Right kidney (tissue), 1 donor: ENCODE measurements around the gene TMEM8B.
A peak's percentile ranks its signal among the peaks of the same experiment; 100 is the strongest.

Experiments used
- DNase-seq: peaks from one replicate; pipeline ENCODE4 v3.0.0-alpha.2; 2016

TMEM8B gene

DNA sequence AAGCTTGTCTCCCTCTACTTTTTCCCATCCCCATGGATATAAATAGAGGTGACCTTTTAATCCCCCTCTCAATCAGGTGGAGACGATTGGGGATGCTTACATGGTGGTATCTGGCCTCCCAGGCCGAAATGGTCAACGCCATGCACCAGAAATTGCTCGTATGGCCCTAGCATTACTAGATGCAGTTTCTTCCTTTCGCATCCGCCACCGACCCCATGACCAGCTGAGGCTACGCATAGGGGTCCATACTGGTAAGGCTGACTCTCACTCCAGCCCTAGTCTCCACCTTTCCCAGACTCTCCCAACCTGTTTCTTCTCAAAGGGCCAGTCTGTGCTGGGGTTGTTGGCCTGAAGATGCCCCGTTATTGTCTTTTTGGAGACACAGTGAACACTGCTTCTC lies 20.6 kb upstream of the TMEM8B start:
- DNase-seq, result no peak

DNA sequence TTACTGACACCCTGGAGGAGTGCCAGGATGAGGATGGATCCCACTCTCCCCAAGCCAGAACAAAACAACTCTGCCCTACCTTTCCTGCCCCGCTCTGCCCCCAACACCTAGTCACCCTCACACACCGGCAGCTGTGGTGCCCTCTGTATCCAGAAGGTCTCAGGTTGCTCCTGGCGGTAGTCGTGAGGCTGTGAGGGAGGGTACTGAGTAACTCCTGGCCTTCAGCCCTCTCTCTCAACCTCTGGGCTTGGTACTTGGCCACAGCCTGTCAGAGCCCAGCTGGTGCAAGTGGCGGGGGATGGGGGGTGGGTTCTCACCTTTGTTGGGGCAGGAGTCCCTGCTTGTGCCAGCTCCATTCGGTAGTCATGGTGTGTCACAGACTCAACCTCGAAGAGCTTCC lies 18.9 kb upstream of the TMEM8B start:
- no peak for DNase-seq

DNA sequence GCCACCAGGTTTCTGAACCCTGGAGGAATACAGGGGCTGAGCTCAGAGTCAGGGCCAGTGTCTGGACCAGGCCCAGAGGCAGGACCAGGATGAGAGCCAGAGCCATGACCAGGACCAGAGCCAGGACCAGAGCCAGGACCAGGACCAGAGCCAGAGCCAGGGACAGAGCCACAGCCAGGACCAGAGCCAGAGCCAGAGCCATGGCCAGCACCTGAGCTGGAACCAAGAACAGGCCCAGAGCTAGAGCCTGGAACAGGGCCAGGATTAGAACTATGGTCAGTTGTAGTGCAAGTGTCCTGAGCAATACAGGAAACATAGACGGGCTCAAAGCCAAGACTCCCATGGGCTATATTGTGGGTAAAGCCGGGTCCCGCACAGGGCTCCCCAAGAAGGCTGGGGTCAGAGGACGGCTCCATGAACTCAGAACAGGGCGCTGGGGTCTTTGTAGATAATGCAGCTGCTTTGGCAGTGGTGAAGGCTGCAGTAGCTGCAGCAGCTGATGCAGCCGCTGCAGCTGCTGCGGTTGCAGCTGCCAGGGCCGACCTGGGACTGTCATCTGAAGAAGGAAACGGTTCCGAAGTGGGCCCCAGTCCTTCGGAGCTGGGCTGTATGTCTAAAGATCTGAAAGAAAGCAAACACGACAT lies 17.5 kb upstream of the TMEM8B start:
- DNase-seq, result no peak

DNA sequence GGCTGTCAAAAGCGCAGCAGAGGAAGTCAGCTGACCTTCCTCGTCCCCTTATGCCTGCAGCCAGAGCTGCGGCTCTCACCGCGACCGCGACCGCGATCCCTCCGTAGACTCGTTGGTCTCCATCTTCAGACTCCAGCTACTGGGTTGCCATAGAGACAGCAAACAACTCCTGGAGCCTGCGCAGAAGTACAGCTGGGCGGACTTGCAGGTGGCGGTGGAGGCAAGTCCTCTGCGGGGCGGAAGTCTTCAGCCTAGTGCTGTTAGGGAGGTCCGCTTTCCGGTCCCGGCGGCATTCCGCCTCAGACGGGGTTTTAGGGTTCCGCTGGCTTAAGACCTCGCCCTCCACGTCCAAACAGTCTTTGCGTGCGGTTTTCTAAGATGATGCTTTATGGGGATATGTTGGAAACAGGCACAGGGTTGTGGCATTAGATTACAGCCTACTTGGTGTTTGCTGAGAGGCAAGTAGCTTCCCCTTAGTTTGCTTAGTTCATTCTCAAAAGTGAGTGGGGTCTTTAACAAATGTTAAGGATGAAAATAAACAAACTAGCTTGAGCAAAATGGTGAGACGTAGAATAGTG lies 16.9 kb upstream of the TMEM8B start, which contains the start of gene SPAG8:
Gene SPAG8, minus strand, starts transcription at position 238 of the 578 bp plus-strand sequence. Its CDS starts 115 bp downstream, at position 123.
- DNase-seq, result peak; percentile 71

DNA sequence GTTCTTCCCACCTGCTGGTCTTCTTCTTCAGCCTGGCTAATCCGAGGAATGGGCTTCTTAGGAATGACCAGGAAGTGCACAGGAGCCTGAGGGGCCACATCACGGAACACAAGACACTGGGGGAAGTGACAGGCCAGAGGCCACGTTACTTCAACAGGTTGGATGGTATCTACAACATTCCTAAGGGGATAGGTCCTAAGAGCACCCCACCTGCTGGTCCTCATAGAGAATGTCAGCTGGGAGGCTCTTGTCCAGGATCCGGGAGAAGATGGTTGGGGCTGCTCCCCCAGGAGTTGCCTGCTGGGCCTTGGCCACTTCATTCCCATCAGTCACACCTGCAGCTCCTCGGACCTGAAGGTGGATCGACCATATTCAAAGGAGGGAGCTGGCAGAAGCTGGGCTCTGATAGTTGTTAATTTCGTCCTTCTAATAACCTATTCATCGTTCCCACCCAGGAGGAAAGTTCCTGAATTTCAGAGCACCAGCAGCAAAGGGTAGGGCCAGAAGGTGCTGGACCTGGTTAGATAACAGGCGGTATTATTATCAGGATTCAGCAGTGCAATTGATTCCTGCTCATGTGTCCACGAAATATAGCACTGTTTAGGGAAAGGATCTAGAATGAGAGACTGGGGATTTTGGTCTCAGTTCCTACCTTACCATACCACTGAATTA lies 15.5 kb upstream of the TMEM8B start:
- DNase-seq, result no peak

DNA sequence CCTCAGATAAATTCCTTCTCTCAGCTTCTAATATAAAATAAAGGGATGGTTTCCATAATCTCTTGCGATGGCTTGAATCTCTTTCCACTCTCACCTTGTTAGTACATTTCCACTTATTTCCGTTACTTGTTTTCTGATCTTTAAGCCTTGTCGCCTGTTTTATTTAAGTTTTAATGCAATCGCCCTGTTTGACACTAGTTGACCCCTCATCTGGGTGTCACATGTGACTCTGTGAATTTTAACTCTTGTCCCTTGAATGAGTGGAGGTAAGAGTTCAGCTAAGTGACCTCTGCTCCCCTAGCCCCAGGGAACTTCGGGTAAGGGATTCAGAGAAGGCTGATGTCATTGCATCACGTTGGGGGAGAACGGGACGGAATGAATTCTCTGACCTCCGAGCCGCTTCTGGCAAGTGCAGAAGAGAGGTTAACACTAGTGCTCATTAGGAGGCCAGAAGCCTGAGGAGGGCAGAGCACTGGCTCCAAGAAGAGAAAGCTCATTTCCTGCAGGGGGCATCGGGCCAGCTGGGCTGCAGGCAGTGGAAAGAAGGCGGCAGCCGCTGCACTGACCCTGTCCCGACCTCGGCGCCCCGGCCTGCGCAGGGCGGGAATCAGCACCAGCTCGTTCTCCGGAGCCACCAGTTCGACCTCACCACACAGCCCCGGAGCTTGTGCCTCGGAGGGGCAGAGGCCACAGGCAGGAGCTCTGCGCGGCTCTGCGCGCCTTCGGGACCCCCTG lies 14.8 kb upstream of the TMEM8B start:
- DNase-seq, result peak; percentile 90

DNA sequence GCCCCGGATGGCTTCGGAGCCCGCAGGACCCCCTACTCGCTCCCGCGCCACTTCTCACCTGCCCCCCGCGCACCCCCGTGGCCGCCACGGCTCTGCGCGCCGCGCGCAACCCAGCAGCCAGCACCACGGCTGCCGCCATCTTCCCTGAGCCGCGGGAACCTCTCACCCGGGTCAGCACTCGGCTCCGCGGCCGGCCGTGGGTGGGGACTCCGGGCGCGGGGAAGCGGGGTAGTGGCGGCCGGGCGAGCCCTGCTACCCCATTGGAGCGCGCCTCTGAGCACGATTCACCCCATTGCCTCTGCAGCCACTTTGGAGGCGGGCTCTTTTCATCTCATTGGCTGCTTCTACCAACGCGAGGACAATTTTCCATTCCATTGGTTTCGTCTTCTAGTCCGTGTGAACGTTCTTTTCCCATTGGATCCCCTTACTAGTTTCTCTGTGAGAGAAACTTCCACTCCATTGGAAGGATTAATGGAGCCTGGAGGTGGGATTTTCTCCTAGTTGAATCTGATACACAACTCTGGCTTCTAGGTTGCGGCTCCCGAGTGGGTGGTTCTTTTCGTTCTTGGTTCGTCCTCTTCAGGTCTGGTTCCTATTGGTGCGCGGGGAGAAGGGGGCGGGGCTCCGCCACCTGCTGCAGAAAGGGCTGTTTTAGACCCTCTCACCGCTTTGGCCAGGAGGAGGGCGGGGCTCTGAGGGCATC lies 14.0 kb upstream of the TMEM8B start, which contains the start of gene HINT2:
Gene HINT2, minus strand, starts transcription at position 202 of the 703 bp plus-strand sequence. Its CDS starts 63 bp downstream, at position 139.
- peak; percentile 92 for DNase-seq

DNA sequence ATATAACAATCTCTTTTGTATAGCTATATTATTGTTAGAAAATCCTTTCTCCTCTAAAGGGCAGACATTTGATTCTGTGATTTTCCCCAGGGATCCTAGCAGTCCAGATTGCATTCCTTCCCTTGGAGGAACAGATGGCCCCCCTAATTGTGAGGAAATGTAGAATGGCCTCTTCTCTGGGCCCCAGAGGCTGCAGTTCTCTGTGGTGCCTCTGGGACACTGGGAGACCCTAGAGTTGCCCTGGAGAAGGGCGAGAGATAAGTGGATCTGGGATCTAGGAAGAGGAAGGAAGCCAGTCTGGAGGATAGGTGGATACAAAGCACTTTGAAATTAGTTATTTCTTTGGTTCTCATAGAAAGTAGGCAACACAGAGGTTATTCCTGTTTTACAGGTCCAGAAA lies 12.3 kb upstream of the TMEM8B start:
- DNase-seq, result no peak

DNA sequence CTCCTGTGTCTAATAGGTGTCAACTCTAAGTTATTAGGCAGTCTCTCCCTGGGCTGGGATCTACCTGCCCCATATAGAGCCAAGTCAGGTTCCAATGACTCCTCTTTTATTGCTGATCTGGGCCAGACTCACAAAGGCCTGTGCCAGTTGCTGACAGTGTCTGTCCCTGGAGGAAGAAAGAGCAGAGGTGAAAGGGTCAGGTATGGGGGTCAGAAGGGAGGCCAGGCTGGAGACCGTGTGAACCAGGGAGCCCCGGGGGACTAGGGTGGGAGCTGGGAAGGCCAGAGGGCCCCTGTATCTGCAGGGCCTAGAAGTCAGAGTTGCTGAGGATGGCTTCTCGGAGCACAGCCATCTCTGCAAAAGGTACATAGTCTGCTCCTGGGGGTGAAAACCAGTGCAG lies 10.7 kb upstream of the TMEM8B start:
- DNase-seq, result no peak

DNA sequence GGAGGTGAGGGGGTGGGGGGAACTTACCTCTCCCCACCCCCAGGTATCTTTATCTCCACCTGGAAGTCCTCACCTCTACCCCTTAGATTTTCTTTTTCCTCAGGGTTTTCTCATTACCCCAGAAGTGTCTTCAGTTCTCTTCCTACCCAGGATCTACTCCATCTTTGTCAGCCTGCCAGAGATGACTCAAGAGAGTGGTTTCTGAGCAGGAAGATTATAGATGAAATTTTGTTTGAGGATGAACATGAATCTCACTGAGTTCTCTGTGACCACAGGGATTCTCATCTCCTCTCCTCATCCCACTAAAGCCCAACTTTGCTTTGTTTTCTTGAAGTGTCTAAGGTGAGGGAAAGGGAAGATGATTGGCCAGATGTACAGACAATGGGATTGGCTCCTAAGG lies 9.0 kb upstream of the TMEM8B start:
- no peak for DNase-seq

DNA sequence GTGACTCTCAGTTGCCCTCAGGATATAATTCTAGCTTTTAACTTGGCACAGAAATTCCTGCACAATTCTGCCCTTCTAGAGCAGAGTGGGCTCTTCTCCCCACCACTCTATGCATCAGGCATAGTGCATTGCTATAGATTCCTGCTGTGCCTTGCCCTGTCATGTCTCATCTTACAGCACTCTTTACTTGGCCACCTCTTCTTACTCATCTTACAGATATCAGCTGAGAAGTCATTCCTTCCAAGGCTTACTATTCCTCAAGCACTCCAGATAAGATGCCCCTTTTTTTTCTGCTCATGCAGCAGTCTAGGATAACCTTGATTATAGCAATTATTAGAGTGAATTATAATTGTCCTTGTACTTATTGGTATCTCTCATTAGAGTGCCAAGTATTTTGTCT lies 6.1 kb upstream of the TMEM8B start:
- no peak for DNase-seq

DNA sequence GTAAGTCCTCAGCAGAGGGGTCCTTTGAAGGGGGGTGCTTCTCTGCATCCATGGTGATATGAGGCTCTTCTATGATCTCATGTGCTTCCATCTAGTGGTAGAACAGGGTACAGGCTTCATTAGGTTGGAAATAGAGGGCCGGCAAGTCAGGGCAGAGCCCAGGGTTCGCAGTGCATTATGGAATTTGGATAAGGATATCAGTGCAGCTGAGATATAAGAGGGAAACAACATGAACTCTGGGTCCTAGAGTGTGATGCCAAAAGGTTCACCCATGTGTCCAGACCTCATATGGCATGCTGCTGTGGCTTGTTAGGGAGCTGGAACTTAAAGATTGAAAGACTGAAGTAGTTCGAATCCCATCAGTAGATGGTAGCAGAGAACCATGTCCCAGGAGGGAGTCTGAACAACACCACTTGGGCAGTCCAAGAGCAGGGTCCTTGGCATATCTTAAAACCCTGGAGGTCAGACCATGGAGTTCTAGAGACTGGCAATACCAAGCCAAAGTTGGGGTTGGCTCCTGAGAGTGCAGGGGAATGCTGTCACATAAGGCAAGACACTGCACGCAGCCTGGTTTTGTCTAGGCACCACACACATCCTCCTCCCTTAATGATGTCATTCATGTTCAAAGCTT lies 2.8 kb upstream of the TMEM8B start:
- DNase-seq, result peak; percentile 68

DNA sequence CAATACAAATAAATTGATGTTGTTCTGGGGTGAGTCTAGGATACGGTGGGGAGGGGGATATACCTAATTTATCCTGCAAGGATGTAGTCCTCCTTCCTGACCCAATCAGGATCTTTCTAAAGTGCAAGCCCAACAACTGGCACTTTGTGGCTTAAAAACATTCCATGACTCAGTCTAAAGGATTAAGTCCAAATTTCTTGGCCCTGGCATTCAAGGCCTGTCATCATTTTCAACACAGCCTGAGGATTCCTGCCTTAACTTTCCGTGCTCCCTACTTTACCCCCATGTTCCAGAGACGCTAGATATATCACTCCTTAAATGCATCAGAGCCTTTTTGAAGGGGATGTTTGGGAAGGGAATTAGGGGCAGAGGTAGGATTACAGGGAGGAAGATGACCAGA lies 1.5 kb upstream of the TMEM8B start:
- no peak for DNase-seq

DNA sequence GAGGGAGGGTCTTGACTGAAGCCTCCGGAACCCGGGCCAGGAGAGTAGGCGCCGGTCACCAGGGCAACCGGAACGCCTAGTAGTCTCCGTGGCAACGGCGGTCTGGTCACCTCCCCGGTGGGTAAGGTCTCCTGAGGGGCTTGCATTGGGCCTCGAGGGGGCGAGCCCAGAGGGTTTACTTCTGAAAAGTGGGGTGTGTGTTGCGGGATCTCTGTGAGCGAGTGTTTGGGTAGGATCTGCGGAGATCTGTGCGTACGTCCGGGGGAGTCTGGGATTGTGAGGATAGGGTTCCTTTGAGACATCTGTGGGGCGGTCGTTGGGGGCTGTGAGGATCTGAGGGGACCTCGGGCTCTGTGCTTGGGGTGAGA lies 328 bp upstream of the TMEM8B start, which contains the start of gene FAM221B:
Gene FAM221B, minus strand, starts transcription at position 17 of the 368 bp plus-strand sequence. CDS start 2,571 bp downstream, outside the sequence.
- peak; percentile 83 for DNase-seq

DNA sequence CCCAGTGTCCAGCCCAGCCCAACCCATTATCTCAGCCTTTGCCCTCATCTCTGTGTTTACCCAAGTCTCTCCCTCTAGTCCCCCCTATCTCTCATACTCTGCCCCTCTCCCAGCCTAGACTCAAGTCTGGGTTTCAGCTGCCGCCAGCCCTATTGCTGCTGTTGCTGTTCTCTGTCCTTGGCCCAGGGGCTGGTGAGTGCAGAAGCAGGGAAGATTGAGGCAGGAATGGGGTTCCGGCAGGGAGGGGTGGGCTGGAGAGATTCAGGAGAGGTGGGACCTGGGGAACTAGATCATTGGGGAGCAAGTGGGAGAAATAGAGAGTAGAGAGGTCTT lies 702 bp downstream of the TMEM8B start:
- peak; percentile 66 for DNase-seq

DNA sequence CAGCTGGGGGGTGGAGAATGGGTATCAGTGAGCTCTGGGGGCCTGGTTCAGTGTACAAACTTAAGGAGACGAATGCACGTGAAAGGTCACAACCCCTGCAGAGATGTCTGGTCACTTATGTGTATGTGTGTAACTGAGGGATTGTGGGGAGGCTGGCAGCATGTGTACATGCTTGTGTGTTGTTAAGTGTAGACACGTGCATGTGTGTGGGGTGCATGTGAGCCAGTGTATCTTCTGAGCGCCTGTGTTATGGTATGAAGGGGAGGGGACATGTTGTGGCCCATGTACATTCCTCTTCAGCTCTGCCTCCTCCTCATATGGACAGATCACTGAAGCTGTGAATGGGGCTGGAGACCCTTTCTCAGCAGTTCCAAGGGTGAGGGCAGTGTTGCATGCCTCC lies 2.0 kb downstream of the TMEM8B start:
- DNase-seq, result no peak

DNA sequence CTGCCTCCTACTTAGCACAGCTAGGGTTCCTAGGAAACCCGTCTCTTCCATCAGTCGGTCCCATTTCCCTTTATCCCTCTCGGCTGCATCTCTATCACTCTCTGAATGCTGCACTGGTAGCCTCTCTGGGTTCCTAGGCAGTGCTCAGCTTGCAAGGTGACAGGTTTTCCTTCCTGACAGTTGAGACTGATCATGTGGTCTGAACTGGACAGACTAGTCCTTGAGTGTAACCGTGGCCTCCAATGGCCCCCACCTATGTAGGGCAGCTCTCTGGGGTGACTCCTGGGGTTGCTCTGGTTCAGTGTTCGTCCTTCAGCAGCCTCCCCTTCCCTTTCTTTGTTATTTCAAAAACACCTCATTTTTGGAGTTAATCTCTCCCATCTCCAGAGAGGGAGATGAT lies 3.8 kb downstream of the TMEM8B start:
- DNase-seq, result no peak

DNA sequence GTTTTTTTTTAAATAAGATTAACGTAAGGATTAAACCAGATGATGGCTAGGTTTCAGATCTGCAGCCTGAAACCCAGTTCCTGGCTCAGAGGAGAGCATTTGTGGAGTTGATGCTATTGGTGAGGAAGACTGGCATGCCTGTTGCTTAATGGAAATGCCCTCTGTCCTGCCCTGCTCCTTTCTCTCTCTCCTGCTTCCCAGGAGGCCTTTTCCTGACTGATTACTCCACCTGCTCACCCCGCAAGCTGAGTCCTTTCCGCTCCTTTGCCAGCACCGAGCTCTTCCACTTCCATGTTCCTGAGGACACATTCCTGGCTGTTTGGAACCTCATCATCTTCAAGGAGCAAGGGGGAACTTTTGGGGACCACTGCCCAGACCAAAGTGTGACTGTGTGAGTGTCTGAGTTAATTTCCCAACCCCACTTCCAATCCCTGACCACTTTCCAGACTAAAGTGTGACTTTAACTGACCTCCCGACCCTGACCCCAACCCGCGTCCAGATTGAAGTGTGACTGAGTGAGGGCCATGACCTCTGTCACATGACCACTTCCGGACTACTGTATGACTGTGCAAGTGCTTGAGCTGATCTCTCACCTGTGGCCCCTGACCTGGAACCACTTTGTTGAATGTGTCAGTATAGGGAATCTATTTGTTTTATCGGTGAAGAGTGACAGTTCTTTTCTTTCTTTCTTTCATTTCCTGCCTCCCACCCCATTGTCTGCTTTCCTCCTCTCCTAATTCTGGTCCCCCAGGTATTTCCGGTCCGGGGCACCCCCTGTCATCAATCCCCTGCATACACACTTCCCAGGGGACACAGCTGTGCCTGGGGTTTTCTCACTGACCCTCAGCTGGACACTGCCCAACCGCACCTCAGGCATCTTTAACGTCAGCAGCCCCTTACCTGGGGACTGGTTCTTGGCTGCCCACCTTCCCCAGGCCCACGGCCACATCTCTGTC lies 5.5 kb downstream of the TMEM8B start:
- DNase-seq, result no peak

DNA sequence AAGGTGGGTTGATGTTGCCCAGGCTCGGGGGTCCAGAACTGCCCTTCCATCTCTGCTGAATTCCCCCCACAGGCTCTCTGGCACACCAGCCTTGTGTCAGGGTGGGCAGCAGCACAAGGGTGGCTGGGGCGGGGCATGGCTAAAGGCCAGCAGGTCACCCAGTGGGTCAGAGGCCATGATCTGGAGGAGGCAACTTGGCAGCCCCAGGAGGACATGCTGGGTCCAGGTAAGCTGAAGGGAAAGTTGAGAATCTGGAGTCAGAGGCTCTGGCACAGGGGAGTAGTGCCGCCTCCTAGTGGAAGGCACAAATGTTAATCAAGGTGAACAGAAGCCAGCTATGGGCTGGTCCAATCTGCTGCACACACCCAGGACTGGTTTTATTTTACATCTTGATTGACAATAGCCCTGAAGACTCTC lies 6.2 kb downstream of the TMEM8B start:
- no peak for DNase-seq

DNA sequence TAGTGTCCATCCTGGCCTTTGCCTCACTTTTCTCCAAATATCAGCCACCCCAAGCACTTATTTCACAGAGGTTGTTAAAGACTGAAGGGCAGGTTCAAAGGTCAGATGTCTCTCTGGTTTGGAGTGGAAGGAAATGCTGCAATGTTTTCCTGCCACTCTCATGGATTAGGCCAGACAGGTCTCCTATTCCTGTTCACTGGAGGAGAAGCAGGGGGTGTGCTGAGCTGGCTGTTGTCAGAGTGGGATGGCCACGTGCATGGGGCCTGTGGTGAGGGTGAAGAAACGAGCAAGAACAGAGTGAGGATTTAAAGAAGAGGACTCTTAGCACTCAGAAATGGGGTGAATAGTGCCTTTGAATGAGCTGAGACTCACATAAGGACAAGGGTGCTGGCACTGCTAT lies 6.7 kb downstream of the TMEM8B start:
- DNase-seq, result no peak

DNA sequence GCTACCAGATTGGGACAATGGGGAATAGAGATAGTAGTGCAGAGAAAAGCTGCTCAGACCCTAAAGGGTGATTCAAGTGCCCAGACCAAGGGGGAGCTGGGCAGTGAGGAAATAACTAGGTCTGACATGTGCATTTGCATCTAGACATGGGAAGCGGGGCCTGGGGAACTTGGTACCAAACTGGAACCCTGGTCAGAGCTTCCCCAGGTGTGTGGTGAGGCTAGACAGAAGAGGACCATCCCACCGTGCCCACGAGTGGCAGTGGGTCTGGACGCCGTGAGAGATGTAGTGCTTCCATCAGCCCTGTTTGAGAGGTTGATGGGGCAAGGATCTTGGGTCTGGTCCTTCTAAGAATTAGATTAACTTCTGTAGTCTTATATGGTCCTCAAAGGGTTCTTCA lies 7.6 kb downstream of the TMEM8B start:
- no peak for DNase-seq
